Ishikawa (cell line): Measurements from ENCODE around the gene PDE6A.

Experiments used
- REST ChIP-seq: IDR thresholded peaks from 2 replicates; pipeline ENCODE4 v1.6.1; 2012; ENCODE audit warnings: low read depth, mild to moderate bottlenecking
- TAF1 ChIP-seq: IDR thresholded peaks from 2 replicates; pipeline ENCODE4 v1.6.1; 2012; ENCODE audit warnings: low read depth, mild to moderate bottlenecking

DNA sequence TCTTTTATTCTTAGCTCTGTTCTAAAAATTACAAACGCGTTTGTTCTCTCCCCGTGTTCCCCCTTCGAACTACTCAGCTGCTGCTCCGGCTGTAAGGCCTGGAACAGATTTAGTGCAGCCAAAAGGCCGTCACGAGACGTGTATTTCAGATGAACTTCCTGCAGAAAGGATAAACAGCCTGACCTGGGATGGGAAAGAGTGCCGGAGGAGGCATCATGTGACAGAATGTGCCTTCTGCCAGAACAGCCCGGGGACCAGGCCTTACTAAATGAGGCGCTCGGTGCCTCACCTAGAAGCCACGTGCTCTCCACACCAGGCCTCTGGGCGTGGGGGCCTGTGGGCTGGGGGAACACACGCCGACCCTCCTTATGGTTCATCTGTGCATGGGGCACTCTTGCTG, 119.7 kb downstream of the PDE6A start:
- no peak for TF ChIP-seq TAF1
- TF ChIP-seq REST, result no peak
